Activated naive CD4-positive, alpha-beta T cell treated with anti-CD3 and anti-CD28 coated beads, Interleukin-2, amount 50 U/mL, for 24 hours (primary cell): ENCODE data around the gene CEP70.
A peak's percentile ranks its signal among the peaks of the same experiment; 100 is the strongest.
"Not testable (repeated sequence)": the region's sequence is repeated elsewhere in the genome, so short reads cannot be mapped to it uniquely, and the experiment has no call there.

ENCODE experiments used
- H3K27ac Mint-ChIP-seq: one replicate; pipeline ENCODE4 v1.8.0; 2021; ENCODE audit warnings: mild to moderate bottlenecking, mixed read lengths
- H3K27me3 Mint-ChIP-seq: one replicate; pipeline ENCODE4 v1.8.0; 2021; ENCODE audit warnings: mixed read lengths
- H3K36me3 Mint-ChIP-seq: one replicate; pipeline ENCODE4 v1.8.0; 2021; ENCODE audit warnings: mixed read lengths
- H3K4me1 Mint-ChIP-seq: one replicate; pipeline ENCODE4 v1.8.0; 2021; ENCODE audit warnings: mixed read lengths
- H3K4me3 Mint-ChIP-seq: one replicate; pipeline ENCODE4 v1.8.0; 2021; ENCODE audit warnings: mild to moderate bottlenecking, mixed read lengths
- H3K9me3 Mint-ChIP-seq: one replicate; pipeline ENCODE4 v1.8.0; 2021; ENCODE audit warnings: mixed read lengths

The CEP70 gene

GRCh38 chr3:138594150-138594934 is at the start of gene CEP70:
CEP70 (minus strand) TSS chr3:138594260; CDS start chr3:138572927, 21,333 bp downstream.
- H3K27ac Mint-ChIP-seq: peak within 1 kb of the TSS; percentile 89
- H3K36me3 Mint-ChIP-seq: no peaks in the 10 kb centered on the region
- H3K4me1 Mint-ChIP-seq: peaks cover 3% of the 10 kb centered on the region
- no peaks in the 10 kb centered on the region for H3K9me3 Mint-ChIP-seq
- peak within 1 kb of the TSS; percentile 92 for H3K4me3 Mint-ChIP-seq
- H3K27me3 Mint-ChIP-seq: no peaks in the 10 kb centered on the region

- Mint-ChIP-seq H3K4me3 (no peak overlapping the region), H3K36me3 (peaks cover 15% of the 10 kb centered on the region), H3K4me1 (no peaks in the 10 kb centered on the region), H3K9me3 (peaks cover 25% of the 10 kb centered on the region), H3K27me3 (no peaks in the 10 kb centered on the region), H3K27ac (no peak overlapping the region)
These were observed 48.8 kb upstream of the CEP70 start for GRCh38 chr3:138642927-138643253.

DNA sequence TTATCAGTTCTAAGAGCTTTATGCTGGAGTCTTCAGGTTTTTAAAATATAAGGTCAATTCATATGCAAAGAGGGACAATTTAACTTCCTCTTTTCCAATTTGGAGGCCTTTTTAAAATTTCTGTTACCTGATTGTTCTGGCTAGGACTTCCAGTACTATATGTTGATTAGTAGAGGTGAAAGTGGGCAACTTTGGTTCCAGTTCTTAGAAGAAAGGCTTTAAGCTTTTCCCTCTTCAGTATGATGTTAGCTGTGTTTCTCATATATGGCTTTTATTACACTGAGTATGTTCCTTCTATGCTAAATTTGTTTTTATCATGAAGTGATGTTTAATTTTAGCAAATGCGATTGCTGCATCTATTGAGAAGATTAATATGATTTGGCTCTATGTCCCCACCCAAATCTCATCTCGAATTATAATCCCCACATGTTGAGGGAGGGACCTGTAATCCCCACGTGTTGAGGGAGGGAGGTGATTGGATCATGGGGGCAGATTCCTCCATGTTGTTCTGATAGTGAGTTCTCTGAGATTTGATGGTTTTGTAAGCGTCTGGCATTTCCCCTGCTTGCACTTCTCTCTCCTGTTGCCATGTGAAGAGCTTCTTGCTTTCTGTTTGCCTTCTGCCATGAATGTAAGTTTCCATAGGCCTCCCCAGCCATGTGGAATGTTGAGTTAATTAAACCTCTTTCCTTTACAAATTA is 48.3 kb upstream of the CEP70 start:
- Mint-ChIP-seq H3K4me1 (no peaks in the 10 kb centered on the region), H3K36me3 (peaks cover 15% of the 10 kb centered on the region), H3K27me3 (no peaks in the 10 kb centered on the region), H3K9me3 (peaks cover 26% of the 10 kb centered on the region), H3K27ac (no peak overlapping the region), H3K4me3 (no peak overlapping the region)

GRCh38 chr3:138640537-138640936 is 46.5 kb upstream of the CEP70 start:
- Mint-ChIP-seq H3K4me3 (no peak overlapping the region), H3K27me3 (no peaks in the 10 kb centered on the region), H3K36me3 (peaks cover 15% of the 10 kb centered on the region), H3K9me3 (peaks cover 22% of the 10 kb centered on the region), H3K4me1 (no peaks in the 10 kb centered on the region), H3K27ac (no peak overlapping the region)

- Mint-ChIP-seq H3K4me1 (no peaks in the 10 kb centered on the region), H3K27ac (no peak overlapping the region), H3K4me3 (no peak overlapping the region), H3K9me3 (peaks cover 20% of the 10 kb centered on the region), H3K27me3 (no peaks in the 10 kb centered on the region), H3K36me3 (peaks cover 15% of the 10 kb centered on the region)
These were observed 44.6 kb upstream of the CEP70 start for GRCh38 chr3:138638641-138639040.

DNA sequence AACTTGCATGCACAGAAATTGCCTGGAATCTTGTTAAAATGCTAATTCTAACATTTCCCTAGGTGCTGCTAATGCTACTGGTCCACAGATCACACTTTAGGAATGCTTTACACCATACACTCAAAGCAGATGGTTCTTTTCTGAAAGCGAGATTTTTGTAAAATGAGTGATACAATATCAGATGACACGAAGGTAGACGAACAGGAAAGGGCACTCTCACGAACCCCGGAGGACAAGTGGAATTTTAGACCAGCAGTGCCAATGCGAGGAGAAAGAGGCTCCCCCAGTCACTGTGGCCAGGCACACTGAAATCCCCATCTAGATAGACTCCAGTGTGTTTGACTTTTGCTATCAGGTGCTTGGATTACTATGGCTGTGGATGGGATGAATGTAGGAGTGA is 35.5 kb upstream of the CEP70 start:
- H3K36me3 Mint-ChIP-seq: peaks cover 17% of the 10 kb centered on the region
- no peaks in the 10 kb centered on the region for H3K27me3 Mint-ChIP-seq
- no peaks in the 10 kb centered on the region for H3K4me1 Mint-ChIP-seq
- H3K4me3 Mint-ChIP-seq: no peak overlapping the region
- no peaks in the 10 kb centered on the region for H3K9me3 Mint-ChIP-seq
- peak overlapping the region; percentile 5 for H3K27ac Mint-ChIP-seq

- H3K4me3 Mint-ChIP-seq: no peak overlapping the region
- no peaks in the 10 kb centered on the region for H3K9me3 Mint-ChIP-seq
- no peak overlapping the region for H3K27ac Mint-ChIP-seq
- peaks cover 14% of the 10 kb centered on the region for H3K36me3 Mint-ChIP-seq
- no peaks in the 10 kb centered on the region for H3K4me1 Mint-ChIP-seq
- no peaks in the 10 kb centered on the region for H3K27me3 Mint-ChIP-seq
These were observed 31.8 kb upstream of the CEP70 start for GRCh38 chr3:138625707-138626365.

DNA sequence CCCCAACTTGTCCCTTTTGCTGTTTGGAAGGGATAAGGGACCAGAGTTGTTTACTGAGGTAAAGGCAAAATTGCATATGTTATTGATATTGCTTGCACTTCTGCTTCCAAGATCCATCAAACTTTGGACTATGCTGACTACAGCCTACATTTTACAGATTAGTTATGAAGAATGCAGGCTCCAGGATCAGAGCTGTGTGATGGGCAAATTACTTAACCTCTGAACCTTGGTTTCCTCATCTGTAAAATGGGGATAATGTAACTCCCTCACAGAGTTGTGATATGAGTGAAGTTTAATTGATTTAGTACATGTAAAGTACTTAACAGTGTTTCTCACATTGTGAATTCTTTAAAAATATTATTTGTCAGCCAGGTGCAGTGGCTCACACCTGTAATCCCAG is 30.5 kb upstream of the CEP70 start:
- Mint-ChIP-seq H3K9me3 (no peaks in the 10 kb centered on the region), H3K36me3 (peaks cover 8% of the 10 kb centered on the region), H3K27me3 (no peaks in the 10 kb centered on the region), H3K4me1 (no peaks in the 10 kb centered on the region), H3K27ac (no peak overlapping the region), H3K4me3 (no peak overlapping the region)

DNA sequence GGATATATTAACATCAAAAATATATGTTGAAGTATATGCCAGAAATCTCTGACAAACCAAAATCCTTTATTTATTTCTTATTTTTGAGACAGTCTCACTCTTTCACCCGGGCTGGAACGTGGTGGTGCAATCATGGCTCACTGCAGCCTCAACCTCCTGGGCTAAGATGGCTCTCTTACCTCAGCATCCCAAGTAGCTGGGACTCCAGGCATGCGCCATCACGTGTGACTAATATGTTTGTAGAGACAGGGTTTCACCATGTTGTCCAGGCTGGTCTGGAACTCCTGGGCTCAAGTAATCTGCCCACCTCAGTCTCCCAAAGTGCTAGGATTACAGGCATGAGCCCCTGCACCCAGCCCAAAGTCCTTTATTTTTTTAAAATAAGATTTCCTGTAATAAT is 26.4 kb upstream of the CEP70 start:
- Mint-ChIP-seq H3K4me1 (no peaks in the 10 kb centered on the region), H3K27ac (no peak overlapping the region), H3K9me3 (no peaks in the 10 kb centered on the region), H3K27me3 (no peaks in the 10 kb centered on the region), H3K36me3 (peaks cover 3% of the 10 kb centered on the region), H3K4me3 (no peak overlapping the region)

DNA sequence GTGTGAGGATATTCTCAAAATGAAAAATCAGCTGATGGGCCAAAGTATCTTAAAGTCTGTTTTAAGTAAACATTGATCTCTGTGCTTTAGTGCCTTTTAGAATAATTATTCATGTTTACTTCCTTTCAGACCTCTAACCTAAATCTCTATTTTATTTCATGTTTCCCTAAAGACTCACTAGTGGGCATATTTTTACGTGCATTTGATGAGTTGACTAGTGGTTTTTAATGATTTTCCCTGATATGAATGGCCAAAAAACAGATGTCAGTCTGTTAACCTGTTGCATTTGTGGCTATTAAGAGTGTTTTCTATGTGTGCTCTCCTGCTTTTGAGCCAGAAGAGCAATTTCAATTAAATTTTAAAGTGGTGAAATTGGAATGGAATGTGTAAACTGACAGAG is 21.4 kb upstream of the CEP70 start:
- Mint-ChIP-seq H3K27ac (no peak overlapping the region), H3K36me3 (peaks cover 2% of the 10 kb centered on the region), H3K27me3 (no peaks in the 10 kb centered on the region), H3K4me3 (no peak overlapping the region), H3K9me3 (no peaks in the 10 kb centered on the region), H3K4me1 (peaks cover 3% of the 10 kb centered on the region)

DNA sequence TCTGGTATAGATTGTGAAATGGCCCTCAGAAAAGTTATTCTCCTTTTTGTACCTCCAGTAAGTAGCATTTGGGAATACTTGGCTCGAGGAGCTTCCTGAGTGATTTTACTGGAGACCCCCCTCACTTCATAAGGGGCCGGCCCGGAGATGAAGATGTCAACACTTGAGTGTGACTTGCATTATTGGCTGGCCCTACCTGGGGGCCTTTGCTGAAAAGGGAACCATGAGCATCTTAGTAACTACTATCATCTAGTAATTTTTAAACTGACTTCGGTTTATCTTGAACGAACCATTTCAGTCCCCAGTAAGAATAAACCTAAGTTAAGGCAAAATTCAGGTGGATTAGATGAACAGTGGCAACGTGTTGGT is 15.8 kb upstream of the CEP70 start:
- Mint-ChIP-seq H3K4me1 (peaks cover 17% of the 10 kb centered on the region), H3K27me3 (no peaks in the 10 kb centered on the region), H3K27ac (peak overlapping the region; percentile 98), H3K4me3 (peak overlapping the region; percentile 90), H3K9me3 (no peaks in the 10 kb centered on the region), H3K36me3 (peaks cover 2% of the 10 kb centered on the region)

GRCh38 chr3:138608322-138609135 is 14.5 kb upstream of the CEP70 start, which contains the start of gene FAIM:
FAIM (plus strand) TSS chr3:138608771; CDS start chr3:138619727, 10,956 bp downstream.
- H3K27ac Mint-ChIP-seq: peak within 1 kb of the TSS; percentile 98

GRCh38 chr3:138604106-138604595 is 10.1 kb upstream of the CEP70 start:
- not testable (repeated sequence) for H3K27me3 Mint-ChIP-seq

More at GRCh38 chr3:138608322-138609135, 14.5 kb upstream of the CEP70 start, which contains the start of gene FAIM:
- peaks cover 5% of the 10 kb centered on the region for H3K36me3 Mint-ChIP-seq
- peaks cover 17% of the 10 kb centered on the region for H3K4me1 Mint-ChIP-seq
- H3K4me3 Mint-ChIP-seq: peak within 1 kb of the TSS; percentile 90
- H3K27me3 Mint-ChIP-seq: no peaks in the 10 kb centered on the region
- H3K9me3 Mint-ChIP-seq: no peaks in the 10 kb centered on the region

DNA sequence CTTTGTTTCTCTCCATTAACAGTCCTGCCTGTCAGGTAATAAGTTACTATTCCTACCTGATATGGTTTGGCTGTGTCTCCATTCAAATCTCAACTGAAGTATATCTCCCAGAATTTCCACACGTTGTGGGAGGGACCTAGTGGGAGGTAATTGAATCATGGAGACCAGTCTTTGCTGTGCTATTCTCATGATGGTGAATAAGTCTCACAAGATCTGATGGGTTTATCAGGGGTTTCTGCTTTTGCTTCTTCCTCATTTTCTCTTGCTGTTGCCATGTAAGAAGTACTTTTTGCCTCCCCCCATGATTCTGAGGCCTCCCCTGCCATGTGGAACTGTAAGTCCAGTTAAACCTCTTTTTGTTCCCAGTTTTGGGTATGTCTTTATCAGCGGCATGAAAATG is 7.6 kb upstream of the CEP70 start:
- not testable (repeated sequence) for H3K27ac Mint-ChIP-seq, H3K9me3 Mint-ChIP-seq, H3K4me1 Mint-ChIP-seq, H3K36me3 Mint-ChIP-seq, H3K27me3 Mint-ChIP-seq, H3K4me3 Mint-ChIP-seq

More at GRCh38 chr3:138604106-138604595, 10.1 kb upstream of the CEP70 start:
- not testable (repeated sequence) for H3K4me1 Mint-ChIP-seq, H3K9me3 Mint-ChIP-seq, H3K27ac Mint-ChIP-seq, H3K4me3 Mint-ChIP-seq, H3K36me3 Mint-ChIP-seq

DNA sequence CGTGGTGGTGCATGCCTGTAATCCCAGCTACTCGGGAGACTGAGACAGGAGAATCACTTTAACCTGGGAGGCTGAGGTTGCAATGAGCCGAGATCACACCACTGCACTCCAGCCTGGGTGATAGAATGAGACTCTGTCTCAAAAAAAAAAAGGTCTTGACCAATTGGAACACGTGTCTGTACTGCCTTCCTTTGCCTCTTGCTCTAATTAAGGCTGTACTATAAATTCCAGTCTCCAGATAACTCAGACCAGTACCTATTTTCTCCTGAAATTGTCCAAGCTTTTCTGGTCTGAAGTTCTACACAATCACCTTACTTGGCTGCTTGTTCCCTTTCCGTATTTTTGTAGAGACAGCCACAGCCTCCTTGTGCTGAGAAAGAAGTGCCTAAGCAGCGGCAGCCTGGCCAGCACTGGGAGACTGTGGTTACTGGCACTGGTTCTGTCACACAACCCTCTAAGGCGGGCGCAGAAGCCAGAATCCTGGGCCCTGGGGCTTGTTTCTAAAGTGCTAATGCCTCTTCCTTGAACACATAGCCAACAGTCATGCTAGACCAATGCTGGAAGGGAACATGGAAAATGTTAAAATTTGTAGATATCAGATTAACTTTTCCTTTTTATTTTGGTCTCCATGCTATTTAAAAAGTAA is 6.2 kb upstream of the CEP70 start:
- no peaks in the 10 kb centered on the region for H3K27me3 Mint-ChIP-seq
- peaks cover 3% of the 10 kb centered on the region for H3K36me3 Mint-ChIP-seq
- no peaks in the 10 kb centered on the region for H3K9me3 Mint-ChIP-seq
- no peak overlapping the region for H3K27ac Mint-ChIP-seq
- H3K4me3 Mint-ChIP-seq: no peak overlapping the region
- no peaks in the 10 kb centered on the region for H3K4me1 Mint-ChIP-seq
